ENCODE results near the gene ERICH4.

DNA sequence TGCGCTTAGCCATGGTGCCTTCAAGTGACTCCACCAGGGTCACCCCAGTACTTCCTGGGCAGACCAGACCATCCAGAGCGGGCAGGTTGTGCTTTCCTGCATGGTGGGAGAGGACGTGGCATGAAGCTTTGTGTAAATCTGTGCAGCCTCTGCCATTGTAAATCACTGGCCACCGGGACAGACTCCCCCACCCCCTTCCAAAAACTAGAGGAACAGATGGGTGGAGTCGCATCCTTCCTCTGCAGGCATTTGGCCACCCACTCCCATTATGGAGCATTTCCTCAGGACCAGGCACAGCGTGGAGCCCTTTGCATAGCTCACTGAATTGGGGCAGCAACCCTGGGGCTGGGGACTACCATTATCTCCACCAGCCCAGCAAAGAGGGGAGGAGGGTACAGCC is 37.2 kb upstream of the ERICH4 start:
- TF ChIP-seq, protein P1, sequence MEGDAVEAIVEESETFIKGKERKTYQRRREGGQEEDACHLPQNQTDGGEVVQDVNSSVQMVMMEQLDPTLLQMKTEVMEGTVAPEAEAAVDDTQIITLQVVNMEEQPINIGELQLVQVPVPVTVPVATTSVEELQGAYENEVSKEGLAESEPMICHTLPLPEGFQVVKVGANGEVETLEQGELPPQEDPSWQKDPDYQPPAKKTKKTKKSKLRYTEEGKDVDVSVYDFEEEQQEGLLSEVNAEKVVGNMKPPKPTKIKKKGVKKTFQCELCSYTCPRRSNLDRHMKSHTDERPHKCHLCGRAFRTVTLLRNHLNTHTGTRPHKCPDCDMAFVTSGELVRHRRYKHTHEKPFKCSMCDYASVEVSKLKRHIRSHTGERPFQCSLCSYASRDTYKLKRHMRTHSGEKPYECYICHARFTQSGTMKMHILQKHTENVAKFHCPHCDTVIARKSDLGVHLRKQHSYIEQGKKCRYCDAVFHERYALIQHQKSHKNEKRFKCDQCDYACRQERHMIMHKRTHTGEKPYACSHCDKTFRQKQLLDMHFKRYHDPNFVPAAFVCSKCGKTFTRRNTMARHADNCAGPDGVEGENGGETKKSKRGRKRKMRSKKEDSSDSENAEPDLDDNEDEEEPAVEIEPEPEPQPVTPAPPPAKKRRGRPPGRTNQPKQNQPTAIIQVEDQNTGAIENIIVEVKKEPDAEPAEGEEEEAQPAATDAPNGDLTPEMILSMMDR (IDR thresholded peaks at IDR 0.05) = no peak
- TF ChIP-seq POLR2A (IDR thresholded peaks at IDR 0.05) = no peak
